ENCODE results near the gene ZNF506. TPM values are rescaled to one million over a fixed set of nuclear protein-coding genes. Genes with fewer than 3 reads are reported as not detected.
"Not testable (repeated sequence)": the region's sequence is repeated elsewhere in the genome, so short reads cannot be mapped to it uniquely, and the experiment has no call there.

ZNF506 gene
- 10.0 TPM for total RNA-seq
- long read RNA-seq, transcript ZNF506-203 (4 exons, 1,424 nt) = major isoform, 6 of 7 reads
- long read RNA-seq, partial matches to known transcripts = 0 of 7 reads
- long read RNA-seq, other reads (novel, unspliced or antisense) = 1 of 7 reads

GRCh38 chr19:19821366-19821951 lies at the start of gene ZNF506:
Gene ZNF506, minus strand, starts transcription at chr19:19821750. Its CDS starts 147 bp downstream, at chr19:19821603.
- no peak for TF ChIP-seq CTCF (IDR thresholded peaks at IDR 0.05; ENCODE audit: borderline replicate concordance)
- peaks cover 4% of the 10 kb centered on the region for H3K36me3 ChIP-seq
- H3K4me3 ChIP-seq = peak within 1 kb of the TSS; percentile 86
- H3K27me3 ChIP-seq (ENCODE audit: low read depth) = no peaks in the 10 kb centered on the region
- peak; percentile 99 for DNase-seq
- peak within 1 kb of the TSS; percentile 93 for H3K27ac ChIP-seq (replicated peaks)
- intact Hi-C loops (cut with micrococcal nuclease) = no loop called here
- H3K4me1 ChIP-seq = peaks cover 50% of the 10 kb centered on the region
- H3K9me3 ChIP-seq (replicated peaks) = peaks cover 13% of the 10 kb centered on the region

- H3K36me3 ChIP-seq; H3K4me3 ChIP-seq; DNase-seq; intact Hi-C loops (cut with micrococcal nuclease); H3K9me3 ChIP-seq (replicated peaks); H3K27me3 ChIP-seq (ENCODE audit: low read depth): not testable (repeated sequence)
- Histone ChIP-seq H3K4me1 (peaks cover 77% of the 10 kb centered on the region), H3K27ac (replicated peaks) (peak overlapping the region; percentile 36)
These were observed 48.5 kb upstream of the ZNF506 start for GRCh38 chr19:19870086-19870485.

DNA sequence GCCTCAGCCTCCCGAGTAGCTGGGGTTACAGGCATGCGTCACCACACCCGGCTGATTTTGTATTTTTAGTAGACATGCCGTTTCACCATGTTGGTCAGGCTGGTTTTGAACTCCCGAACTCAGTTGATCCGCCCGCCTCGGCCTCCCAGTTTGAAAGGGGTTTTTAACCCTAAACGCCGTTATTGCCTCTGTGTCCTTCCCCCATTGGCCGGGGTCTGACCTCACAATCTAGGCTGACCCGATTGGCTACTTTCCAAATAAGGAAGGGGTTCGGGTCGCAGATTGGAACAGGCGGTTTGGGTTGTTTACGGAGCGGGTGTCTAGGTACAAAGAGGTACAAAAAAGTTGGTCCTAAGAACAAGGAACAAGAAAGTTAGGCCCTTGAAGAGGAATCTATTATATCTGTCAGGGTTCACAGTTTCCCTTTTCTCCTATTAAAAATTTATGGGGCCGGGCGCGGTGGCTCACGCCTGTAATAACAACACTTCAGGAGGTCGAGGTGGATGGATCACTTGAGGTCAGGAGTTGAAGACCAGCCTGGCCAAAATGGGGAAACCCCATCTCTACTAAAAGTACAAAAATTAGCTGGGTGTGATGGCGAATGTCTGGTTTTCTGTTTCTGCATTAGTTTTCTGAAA lies 45.2 kb upstream of the ZNF506 start:
- TF ChIP-seq CTCF (IDR thresholded peaks at IDR 0.05; ENCODE audit: borderline replicate concordance) = no peak
- peak overlapping the region; percentile 95 for H3K27ac ChIP-seq (replicated peaks)
- intact Hi-C loops (cut with micrococcal nuclease) = no loop called here
- H3K4me3 ChIP-seq = peak overlapping the region; percentile 85
- H3K27me3 ChIP-seq (ENCODE audit: low read depth) = no peaks in the 10 kb centered on the region
- H3K36me3 ChIP-seq = no peaks in the 10 kb centered on the region
- DNase-seq = no peak
- no peaks in the 10 kb centered on the region for H3K9me3 ChIP-seq (replicated peaks)
- peaks cover 62% of the 10 kb centered on the region for H3K4me1 ChIP-seq

GRCh38 chr19:19865750-19866610 lies 44.4 kb upstream of the ZNF506 start, which contains the start of gene ZNF253:
Gene ZNF253, plus strand, starts transcription at chr19:19865882. Its CDS starts 115 bp downstream, at chr19:19865997.
- intact Hi-C loops (cut with micrococcal nuclease) = no loop called here
- DNase-seq = peak; percentile 98
- Histone ChIP-seq H3K27me3 (ENCODE audit: low read depth) (peaks cover 4% of the 10 kb centered on the region), H3K36me3 (no peaks in the 10 kb centered on the region), H3K4me1 (peaks cover 54% of the 10 kb centered on the region), H3K9me3 (replicated peaks) (no peaks in the 10 kb centered on the region), H3K27ac (replicated peaks) (peak within 1 kb of the TSS; percentile 95), H3K4me3 (peak within 1 kb of the TSS; percentile 85)
- TF ChIP-seq CTCF (IDR thresholded peaks at IDR 0.05; ENCODE audit: borderline replicate concordance) = no peak

DNA sequence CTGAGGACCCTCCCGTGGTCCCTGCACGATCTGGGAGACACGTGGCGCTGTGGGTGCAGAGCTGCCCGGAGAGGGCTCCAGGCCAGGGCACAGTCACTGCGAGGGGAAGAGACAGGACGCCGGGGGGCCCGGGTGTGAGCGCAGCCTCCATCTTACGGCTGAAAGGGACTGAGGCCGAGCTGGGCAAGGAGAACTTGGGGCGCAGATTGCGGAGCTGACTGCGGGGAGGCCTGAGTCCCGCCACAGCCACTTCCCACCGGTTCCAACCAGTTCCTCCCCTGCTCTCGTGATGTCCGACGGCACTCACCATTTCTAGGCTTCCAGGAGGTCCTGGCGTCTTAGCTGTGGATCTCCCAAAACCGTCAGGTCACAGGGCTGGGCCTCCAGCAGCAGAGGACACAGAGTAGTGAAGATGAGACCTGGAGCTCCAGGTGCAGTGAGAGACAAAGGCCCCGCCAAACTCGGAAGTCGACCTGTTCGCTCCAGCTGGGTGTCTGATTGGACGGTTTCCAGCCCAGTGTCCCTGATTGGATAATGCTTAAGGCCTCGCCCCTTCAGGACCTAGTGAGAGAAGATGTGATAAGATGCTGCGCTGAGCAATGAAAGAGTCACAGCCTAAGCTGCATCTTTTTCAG lies 39.3 kb upstream of the ZNF506 start:
- no peak for DNase-seq
- Histone ChIP-seq H3K27me3 (ENCODE audit: low read depth) (peaks cover 26% of the 10 kb centered on the region), H3K27ac (replicated peaks) (no peak overlapping the region), H3K4me3 (peak overlapping the region; percentile 45), H3K36me3 (no peaks in the 10 kb centered on the region), H3K4me1 (peaks cover 5% of the 10 kb centered on the region), H3K9me3 (replicated peaks) (no peaks in the 10 kb centered on the region)
- no peak for TF ChIP-seq CTCF (IDR thresholded peaks at IDR 0.05; ENCODE audit: borderline replicate concordance)
- intact Hi-C loops (cut with micrococcal nuclease) = no loop called here
